Caco-2 (cell line): Measurements from ENCODE around the gene ZNF579. TPM values are rescaled to one million over a fixed set of nuclear protein-coding genes. Genes with fewer than 3 reads are reported as not detected.
A peak's percentile ranks its signal among the peaks of the same experiment; 100 is the strongest.

ENCODE experiments used
- BruUV-seq: library from RNA; stranded (reverse); fragments of 400-500 nt; replicated peaks from 2 replicates; lab custom pipeline; 2021; lab: Mats Ljungman, UMichigan
- CTCF ChIA-PET: fragments of 300-600 bp; sonication (Branson Sonifier 250); formaldehyde crosslinking; loops from one replicate; lab custom pipeline; 2022; ENCODE audit warnings: antibody characterized with exemption; lab: Charles Lee
- POLR2A ChIA-PET: fragments of 300-600 bp; sonication (Branson Sonifier 250); formaldehyde crosslinking; loops from one replicate; lab custom pipeline; 2022; ENCODE audit warnings: antibody characterized with exemption; lab: Charles Lee
- DNase-seq, 2 experiments: peaks; one replicate each; pipeline versions ENCODE4 v3.0.0 to v3.0.0-alpha.2; 2020 to 2022
- H3K27me3 ChIP-seq: replicated peaks from 2 replicates; pipeline ENCODE4 v1.6.0; 2011; ENCODE audit warnings: low read length; ENCODE audit not compliant: control insufficient read depth, insufficient read depth
- H3K36me3 ChIP-seq: 2 replicates; pipeline ENCODE4 v1.5.1; 2011; ENCODE audit warnings: low read length; ENCODE audit not compliant: control insufficient read depth, insufficient read depth
- H3K4me1 ChIP-seq: fragments of 250-450 bp; sonication (Bioruptor Pico); 2 replicates; pipeline ENCODE4 v1.5.1; 2020; ENCODE audit warnings: mild to moderate bottlenecking
- H3K4me3 ChIP-seq: 2 replicates; pipeline ENCODE4 v1.5.1; 2011; ENCODE audit warnings: low read depth, mild to moderate bottlenecking, control low read depth, low read length
- H3K9me3 ChIP-seq: fragments of 250-450 bp; sonication (Bioruptor Pico); 2 replicates; pipeline ENCODE4 v1.5.1; 2020; ENCODE audit warnings: mild to moderate bottlenecking, moderate library complexity
- H3K27ac Mint-ChIP-seq: one replicate; pipeline ENCODE4 v1.8.0; 2022; ENCODE audit warnings: mixed read lengths; ENCODE audit not compliant: unreplicated experiment
- H3K27me3 Mint-ChIP-seq: one replicate; pipeline ENCODE4 v1.8.0; 2022; ENCODE audit warnings: mixed read lengths; ENCODE audit not compliant: insufficient read depth, unreplicated experiment
- H3K36me3 Mint-ChIP-seq: one replicate; pipeline ENCODE4 v1.8.0; 2022; ENCODE audit warnings: mild to moderate bottlenecking, mixed read lengths; ENCODE audit not compliant: insufficient read depth, unreplicated experiment
- H3K4me1 Mint-ChIP-seq: one replicate; pipeline ENCODE4 v1.8.0; 2022; ENCODE audit warnings: low read depth, mixed read lengths; ENCODE audit not compliant: unreplicated experiment
- H3K4me3 Mint-ChIP-seq: one replicate; pipeline ENCODE4 v1.8.0; 2022; ENCODE audit warnings: mild to moderate bottlenecking, moderate library complexity, mixed read lengths; ENCODE audit not compliant: unreplicated experiment
- H3K9me3 Mint-ChIP-seq: one replicate; pipeline ENCODE4 v1.8.0; 2022; ENCODE audit warnings: mixed read lengths; ENCODE audit not compliant: unreplicated experiment
- CTCF ChIP-seq, 2 experiments: fragments of 200-600 bp in 1 of 2; IDR thresholded peaks; 1 replicate in 1 of 2; 2 replicates in 1 of 2; pipeline versions ENCODE4 v1.5.1 to v1.8.0; 2011 to 2022; ENCODE audit warnings: antibody characterized with exemption in 1 of 2, control low read depth in 1 of 2, inconsistent platforms in 1 of 2, low read depth in 1 of 2, low read length in 1 of 2, mild to moderate bottlenecking in 1 of 2, moderate library complexity in 1 of 2; ENCODE audit not compliant: insufficient read depth in 1 of 2, severe bottlenecking in 1 of 2, unreplicated experiment in 1 of 2
- intact Hi-C: fragments of 100-400 bp; cut with micrococcal nuclease; formaldehyde crosslinking; loops from one replicate; pipeline ENCODE4 v1.10.0; 2022; ENCODE audit not compliant: unreplicated experiment
- total RNA-seq: library from RNA; stranded (reverse); gene quantifications from 2 replicates; pipeline ENCODE4 v1.2.3, GENCODE V29; 2022

The ZNF579 gene
- total RNA-seq, 1 experiment from 2014 or later: 30.4 TPM

GRCh38 chr19:55622242-55622969, 41.8 kb upstream of the ZNF579 start:
- Histone ChIP-seq H3K4me1 (no peaks in the 10 kb centered on the region), H3K9me3 (0 out of 2 replicates have a peak, but pooled peaks cover 6% of the 10 kb centered on the region), H3K4me3 (no peak overlapping the region), H3K36me3 (no peaks in the 10 kb centered on the region; the same call in 1 of the 2 replicates), H3K27me3 (no peaks in the 10 kb centered on the region)
- ChIA-PET CTCF (no interaction called here), POLR2A (interaction anchor here (0.6 kb wide), 1 partner anchor 9 kb away, joined by 5 read pairs; no protein-coding TSS in a partner anchor)
- TF ChIP-seq CTCF (IDR thresholded peaks at IDR 0.05; ENCODE audit: insufficient read depth in 1 of 2, low read depth in 1 of 2, low read length in 1 of 2, severe bottlenecking in 1 of 2, unreplicated experiment in 1 of 2): no peak
- intact Hi-C loops: no loop called here
- H3K9me3 Mint-ChIP-seq: no peaks in the 10 kb centered on the region
- H3K27ac Mint-ChIP-seq: no peak overlapping the region
- peaks cover 45% of the 10 kb centered on the region for H3K36me3 Mint-ChIP-seq
- no peaks in the 10 kb centered on the region for H3K27me3 Mint-ChIP-seq
- no peak for DNase-seq
- no TSS peak for BruUV-seq
- H3K4me1 Mint-ChIP-seq: peaks cover 7% of the 10 kb centered on the region
- no peak overlapping the region for H3K4me3 Mint-ChIP-seq

GRCh38 chr19:55621673-55622231, 41.1 kb upstream of the ZNF579 start:
- CTCF ChIA-PET: no interaction called here
- Mint-ChIP-seq H3K27me3 (no peaks in the 10 kb centered on the region), H3K36me3 (peaks cover 52% of the 10 kb centered on the region), H3K4me1 (peaks cover 7% of the 10 kb centered on the region), H3K9me3 (no peaks in the 10 kb centered on the region), H3K27ac (no peak overlapping the region), H3K4me3 (no peak overlapping the region)
- TF ChIP-seq CTCF (IDR thresholded peaks at IDR 0.05; ENCODE audit: insufficient read depth in 1 of 2, low read depth in 1 of 2, low read length in 1 of 2, severe bottlenecking in 1 of 2, unreplicated experiment in 1 of 2): no peak
- BruUV-seq: no TSS peak
- H3K4me1 ChIP-seq: no peaks in the 10 kb centered on the region
- 0 out of 2 replicates have a peak, but pooled peaks cover 6% of the 10 kb centered on the region for H3K9me3 ChIP-seq
- H3K27me3 ChIP-seq: no peaks in the 10 kb centered on the region
- no peak for DNase-seq
- POLR2A ChIA-PET: interaction anchor here (0.6 kb wide), 1 partner anchor 10 kb away, joined by 5 read pairs; no protein-coding TSS in a partner anchor
- H3K4me3 ChIP-seq: no peak overlapping the region
- intact Hi-C loops: no loop called here
- H3K36me3 ChIP-seq: no peaks in the 10 kb centered on the region; the same call in 1 of the 2 replicates

- Mint-ChIP-seq H3K4me3 (no peak overlapping the region), H3K9me3 (no peaks in the 10 kb centered on the region), H3K27ac (no peak overlapping the region), H3K27me3 (no peaks in the 10 kb centered on the region), H3K4me1 (peaks cover 7% of the 10 kb centered on the region), H3K36me3 (peaks cover 55% of the 10 kb centered on the region)
- intact Hi-C loops: no loop called here
- no peaks in the 10 kb centered on the region for H3K4me1 ChIP-seq
- H3K9me3 ChIP-seq: 0 out of 2 replicates have a peak, but pooled peaks cover 6% of the 10 kb centered on the region
- no peak overlapping the region for H3K4me3 ChIP-seq
- CTCF ChIA-PET: no interaction called here
- DNase-seq: no peak
- no peak for TF ChIP-seq CTCF (IDR thresholded peaks at IDR 0.05; ENCODE audit: insufficient read depth in 1 of 2, low read depth in 1 of 2, low read length in 1 of 2, severe bottlenecking in 1 of 2, unreplicated experiment in 1 of 2)
- H3K27me3 ChIP-seq: no peaks in the 10 kb centered on the region
- POLR2A ChIA-PET: no interaction called here
- TSS peak; percentile 19 for BruUV-seq
- no peaks in the 10 kb centered on the region; the same call in 1 of the 2 replicates for H3K36me3 ChIP-seq
Measured at GRCh38 chr19:55621205-55621672, 40.6 kb upstream of the ZNF579 start.
